OCI-M2 (cell line): ENCODE measurements around the gene SPOP.
"Not testable (repeated sequence)": the region's sequence is repeated elsewhere in the genome, so short reads cannot be mapped to it uniquely, and the experiment has no call there.

Experiments
- DNase-seq: peaks from one replicate; lab custom pipeline; 2025; ENCODE audit not compliant: unreplicated experiment; lab: John Stamatoyannopoulos, UW

SPOP gene

DNA sequence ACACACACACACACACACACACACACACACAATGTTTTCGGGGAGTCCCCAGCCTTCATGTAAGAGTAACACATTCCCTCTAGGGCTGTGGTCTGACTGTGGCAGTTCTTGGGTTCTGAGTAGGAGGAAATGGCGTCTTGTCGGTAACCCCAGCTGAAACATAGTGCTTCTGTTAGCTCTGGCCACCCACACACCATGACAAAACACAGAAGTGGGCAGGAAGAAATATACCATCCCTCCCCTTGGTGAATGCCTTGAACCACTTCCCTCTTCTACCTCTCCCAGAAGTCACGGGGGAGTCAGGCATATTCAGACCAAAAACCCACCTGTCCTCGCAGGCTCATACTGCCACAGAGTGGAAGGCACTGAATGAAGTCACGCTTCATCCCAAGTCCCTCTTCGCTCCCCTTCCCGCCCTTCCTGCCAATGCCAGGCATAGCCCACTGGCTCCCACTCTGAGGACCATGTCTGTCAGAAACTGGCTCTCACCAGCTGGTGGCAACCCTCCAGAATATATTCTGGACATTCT lies 18.4 kb upstream of the SPOP start:
- no peak for DNase-seq

DNA sequence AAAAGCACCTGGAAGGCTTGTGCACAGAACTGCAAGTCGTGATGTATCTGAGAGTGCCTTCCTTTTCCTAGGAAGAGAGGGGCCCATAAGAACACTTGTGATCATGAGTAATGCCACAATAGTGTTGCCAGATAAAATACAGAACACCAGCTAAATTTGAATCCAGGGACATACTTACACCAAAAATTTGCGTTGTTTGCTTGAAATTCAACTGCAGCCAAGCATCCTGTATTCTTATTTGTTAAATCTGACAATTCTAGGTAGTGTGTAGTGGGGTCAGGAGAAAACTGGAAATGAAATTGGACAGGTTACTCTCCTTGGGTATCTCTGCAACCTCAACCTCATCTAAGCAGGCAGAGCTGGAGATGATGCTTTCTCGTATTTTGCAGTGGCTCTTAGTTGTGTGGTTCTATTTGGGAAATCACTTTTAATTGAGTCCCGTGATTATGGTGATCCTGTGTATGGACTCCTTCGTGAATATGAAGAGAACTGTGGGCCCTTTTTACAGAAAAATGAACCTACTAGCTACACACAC lies 17.9 kb upstream of the SPOP start:
- no peak for DNase-seq

- DNase-seq = no peak
These were observed 17.2 kb upstream of the SPOP start for GRCh38 chr17:49694847-49695697.

GRCh38 chr17:49692751-49693150 lies 14.9 kb upstream of the SPOP start:
- no peak for DNase-seq

GRCh38 chr17:49691677-49692191 lies 13.8 kb upstream of the SPOP start:
- DNase-seq = no peak

DNA sequence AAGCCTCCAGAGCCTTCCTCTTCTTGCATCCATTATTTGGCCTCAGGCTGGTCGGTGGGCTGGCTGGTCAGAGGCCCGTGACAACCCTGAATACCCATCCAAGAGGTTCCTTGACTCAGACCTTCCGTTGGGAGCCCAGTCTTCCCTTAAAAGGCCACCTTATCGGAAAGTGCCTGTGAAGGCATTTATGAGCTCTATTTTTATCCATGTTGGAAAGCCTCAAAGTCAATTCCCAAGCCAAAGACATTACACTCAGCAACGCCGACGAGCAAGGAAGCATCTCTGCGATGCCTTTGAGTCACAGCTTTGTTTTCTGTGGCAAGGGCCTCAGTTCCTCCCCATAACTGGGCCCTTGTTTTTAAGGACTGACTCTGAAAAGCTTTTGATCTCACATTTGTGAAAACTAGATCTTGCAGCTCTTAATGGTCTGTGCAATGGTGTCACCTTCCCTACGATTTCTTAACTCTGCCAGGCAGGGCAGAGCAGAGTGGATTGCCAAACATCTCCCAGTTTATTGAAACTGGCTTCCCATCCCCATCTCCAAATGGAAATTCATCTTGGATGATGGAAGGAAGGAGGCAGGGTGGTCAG lies 13.3 kb upstream of the SPOP start:
- no peak for DNase-seq

GRCh38 chr17:49690256-49690655 lies 12.4 kb upstream of the SPOP start:
- no peak for DNase-seq

DNA sequence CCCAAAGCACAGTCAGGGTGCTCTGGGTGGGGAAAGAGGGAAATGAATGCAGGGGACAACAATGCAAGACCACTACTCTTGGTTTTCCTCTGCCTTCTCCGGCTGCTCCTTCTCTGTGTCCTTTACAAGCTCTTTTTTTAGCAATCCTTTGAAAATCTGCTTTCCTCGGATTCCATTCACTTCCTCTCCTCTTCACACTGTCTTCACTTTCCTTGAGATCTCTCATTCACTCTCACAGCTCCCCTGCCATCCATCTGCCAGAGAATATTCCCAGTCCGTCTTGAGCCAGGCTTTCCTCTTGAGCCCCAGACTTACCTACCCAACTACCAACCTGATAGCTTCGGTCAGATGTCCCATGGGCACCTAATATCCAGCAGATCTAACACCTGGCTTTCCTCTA lies 11.0 kb upstream of the SPOP start:
- no peak for DNase-seq

DNA sequence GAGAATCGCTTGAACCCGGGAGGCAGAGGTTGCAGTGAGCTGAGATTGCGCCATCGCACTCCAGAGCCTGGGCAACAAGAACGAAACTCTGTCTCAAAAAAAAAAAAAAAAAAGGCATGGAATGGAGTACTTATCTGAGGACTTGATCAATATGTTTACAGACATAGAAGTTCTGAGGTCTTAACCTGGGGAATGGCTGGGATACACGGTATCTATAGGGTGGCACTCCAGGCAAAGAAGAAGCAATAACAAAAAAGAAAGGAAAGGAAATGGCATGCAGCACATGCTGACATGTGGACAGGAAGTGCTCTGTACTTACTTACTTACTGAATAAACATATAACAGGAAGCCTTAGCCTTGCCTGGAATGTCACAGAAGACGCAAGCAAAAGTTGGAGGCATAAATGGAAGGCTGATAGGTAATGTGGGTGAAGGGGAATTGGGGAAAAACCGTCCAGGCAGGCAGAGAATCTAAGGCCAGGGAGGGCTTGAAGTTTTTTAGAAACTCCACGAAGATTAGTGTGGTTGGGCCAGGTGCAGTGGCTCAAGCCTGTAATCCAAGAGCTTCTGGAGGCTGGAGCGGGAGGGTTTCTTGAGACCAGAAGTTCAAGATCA lies 10.1 kb upstream of the SPOP start:
- DNase-seq = no peak

DNA sequence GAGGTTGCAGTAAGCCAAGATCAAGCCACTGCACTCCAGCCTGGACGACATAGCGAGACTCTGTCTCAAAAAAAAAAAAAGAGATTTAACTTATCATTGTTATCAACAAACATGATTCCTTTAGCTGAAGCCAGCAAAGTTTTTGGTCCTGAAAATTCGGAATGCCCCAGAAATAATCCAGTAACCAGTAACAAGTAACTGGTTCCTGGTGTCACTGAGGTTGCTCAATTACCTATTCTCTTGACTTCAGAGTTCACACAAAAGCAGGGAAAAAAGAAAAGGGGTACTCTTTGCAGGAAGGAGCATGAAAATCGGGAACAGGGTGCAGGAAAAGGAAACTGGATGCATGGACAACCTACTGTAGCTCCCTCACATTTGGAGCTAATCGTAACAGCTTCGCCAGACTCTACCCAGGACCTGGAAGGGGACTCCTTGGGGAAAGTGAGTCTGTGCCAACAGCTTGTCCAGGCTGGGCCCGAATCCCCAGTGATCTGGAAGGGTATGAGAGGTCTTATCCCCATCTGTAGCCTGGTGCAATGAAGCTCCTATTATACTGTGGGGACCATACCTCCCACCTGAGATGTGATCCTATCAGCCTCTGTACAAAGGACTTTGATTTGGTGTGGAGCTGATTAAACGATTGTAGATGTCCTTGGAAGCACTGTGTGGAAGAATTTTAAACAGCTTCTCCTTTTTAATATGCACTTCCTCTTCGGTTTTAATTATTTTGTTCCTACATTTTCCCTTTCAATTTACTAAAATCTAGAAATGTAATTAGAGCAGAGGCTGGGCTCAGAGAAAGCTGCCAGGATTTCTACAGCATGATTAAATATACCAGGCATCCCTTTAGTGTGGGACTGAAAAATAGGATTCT lies 3.4 kb upstream of the SPOP start:
- no peak for DNase-seq

DNA sequence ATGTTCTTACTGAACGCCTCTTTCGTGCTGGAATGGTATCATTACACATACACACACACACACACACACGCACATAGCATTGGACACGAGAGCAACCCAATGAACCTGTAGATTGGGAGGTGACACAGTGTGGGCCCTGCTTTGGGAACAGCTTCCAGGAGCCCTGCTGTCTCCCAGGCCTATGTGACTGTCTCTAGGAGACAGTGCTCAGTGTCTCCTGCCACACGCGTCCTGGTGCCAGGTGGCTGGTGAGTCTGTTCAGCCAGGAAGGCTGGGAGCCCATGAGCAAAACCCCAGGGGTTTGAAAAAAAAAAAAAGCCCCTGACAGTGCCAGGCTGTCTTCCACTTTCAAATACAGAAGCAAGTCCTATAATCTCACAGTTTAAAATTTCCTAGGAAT lies 2.4 kb upstream of the SPOP start:
- no peak for DNase-seq

GRCh38 chr17:49677134-49677932 lies 564 bp downstream of the SPOP start:
- no peak for DNase-seq

DNA sequence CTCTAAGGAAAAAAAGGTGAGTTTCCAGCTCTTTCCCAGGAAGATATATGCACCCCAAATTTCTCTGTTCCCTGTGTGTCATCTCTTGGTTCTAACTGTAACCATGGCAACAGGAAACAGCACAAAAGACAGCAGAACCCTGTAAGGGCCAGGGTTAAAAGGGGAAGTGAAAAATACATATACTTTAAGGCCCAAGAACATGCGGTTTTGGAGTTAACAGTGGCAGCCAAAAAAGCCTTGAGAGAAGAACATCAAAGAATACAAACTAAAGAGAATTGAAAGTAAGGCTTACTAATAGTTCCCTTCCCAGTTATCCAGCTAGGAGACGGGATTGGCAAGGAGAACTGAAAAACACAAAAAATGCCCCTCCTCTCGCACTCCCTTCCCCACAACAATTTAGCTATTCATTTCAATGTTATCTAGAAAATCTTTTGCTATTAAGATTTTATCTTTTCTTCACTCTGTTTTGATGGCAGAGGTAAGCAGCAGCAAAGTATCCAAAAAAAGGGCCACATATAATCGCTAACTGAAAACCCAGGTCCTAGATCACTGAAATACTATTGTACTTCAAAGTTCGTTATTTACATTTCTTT lies 1.5 kb downstream of the SPOP start:
- DNase-seq = no peak

DNA sequence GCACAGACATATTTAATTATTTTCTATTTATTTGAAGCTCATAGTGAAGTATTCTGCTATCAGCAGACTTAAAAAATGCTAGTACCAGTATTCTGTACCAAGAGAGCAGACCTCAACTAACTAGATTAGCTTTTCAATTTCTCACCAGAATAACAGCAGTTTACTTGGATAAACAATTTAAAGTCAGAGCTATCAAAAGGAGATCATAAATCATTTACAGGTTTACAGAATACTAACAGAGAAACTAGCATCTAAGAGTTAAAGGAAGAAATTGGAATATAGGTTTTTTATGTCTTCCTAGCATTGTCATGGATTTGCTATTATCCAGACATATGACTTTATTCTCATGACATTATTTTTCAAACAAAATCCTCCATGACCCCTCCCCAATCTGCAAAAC lies 3.4 kb downstream of the SPOP start:
- no peak for DNase-seq

GRCh38 chr17:49673679-49674078 lies 4.2 kb downstream of the SPOP start:
- DNase-seq = not testable (repeated sequence)

DNA sequence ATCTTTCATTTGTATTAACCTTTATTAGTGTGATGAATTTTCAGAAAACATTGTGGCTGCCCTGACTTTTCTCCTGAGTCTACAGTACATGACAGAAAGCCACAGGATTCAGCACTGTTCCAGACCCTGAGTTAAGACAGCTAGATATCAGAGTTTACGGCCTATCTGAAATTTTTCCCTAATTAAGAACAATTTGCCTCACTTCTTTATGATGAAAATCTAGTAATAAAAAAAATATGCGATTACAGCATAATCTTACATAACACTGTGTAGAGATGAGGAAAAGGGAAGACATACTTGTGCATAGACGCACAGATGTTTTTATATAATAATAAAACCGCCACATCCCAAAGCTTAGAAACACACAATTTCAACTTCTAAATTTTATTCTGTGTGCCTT lies 7.3 kb downstream of the SPOP start:
- no peak for DNase-seq

DNA sequence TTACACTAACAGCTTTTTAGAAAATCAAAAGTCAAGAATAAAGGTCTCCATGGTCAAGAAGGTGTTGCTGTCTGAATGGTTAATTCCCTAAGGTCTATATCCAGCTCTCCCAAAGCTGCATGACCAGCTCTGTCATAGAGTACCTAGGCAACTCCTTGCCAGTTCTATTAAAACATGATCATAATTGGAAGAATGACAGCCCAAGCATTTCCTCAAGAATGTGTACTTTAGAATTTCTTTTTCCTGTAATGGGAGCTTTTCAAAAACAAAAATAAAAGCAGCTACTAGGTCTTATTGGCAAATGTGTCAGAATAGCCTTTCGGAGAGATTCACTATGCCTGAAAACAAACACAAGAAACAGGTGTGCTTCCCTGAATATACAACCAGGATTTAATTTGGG lies 7.9 kb downstream of the SPOP start:
- no peak for DNase-seq

DNA sequence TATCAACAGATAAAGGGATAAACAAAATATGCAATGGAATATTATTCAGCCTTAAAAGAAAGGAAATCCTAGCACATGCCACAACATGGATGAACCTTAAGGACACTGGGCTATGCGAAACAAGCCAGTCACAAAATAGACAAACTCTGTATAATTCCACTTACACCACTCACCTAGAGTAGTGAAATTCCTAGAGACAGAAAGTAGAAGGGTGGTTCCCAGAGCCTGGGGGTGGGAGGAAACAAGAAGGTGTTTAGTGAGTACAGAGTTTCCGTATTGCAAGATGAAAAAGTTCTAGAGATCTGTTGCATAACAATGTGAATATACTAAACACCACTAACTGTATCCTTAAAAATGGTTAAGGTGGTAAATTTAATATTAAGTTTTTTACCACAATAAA lies 10.0 kb downstream of the SPOP start:
- DNase-seq = no peak

DNA sequence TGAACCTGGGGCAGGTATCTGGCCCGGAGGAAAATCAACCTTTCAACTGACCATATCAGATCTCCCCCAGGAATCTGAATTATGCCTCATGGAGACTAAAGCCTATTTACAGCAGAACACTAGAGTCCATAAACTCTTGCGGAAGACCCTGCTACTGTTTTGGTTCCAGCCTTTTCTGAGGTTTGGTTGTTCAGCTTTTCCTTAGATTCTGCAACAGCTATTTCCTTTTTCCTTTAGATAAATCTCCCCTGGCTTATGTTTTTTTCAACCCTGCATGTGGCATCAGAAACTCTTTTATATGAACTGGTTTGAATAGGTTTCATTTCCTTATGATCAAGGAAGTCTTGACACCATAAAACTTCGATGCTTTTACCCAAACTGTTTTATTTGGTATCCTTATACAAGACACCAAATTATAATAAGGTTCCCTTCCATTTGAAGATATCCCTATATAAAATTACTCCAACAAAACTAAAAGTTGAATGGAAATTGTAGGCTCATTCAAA lies 13.1 kb downstream of the SPOP start:
- no peak for DNase-seq
